HG03039 (cell line): ENCODE results near the gene TRPM3.

Experiments used
- ATAC-seq: cut with Tn5 transposase; IDR thresholded peaks from one replicate; pipeline ENCODE4 v1.9.1; 2021; ENCODE audit warnings: mild to moderate bottlenecking, moderate library complexity; ENCODE audit not compliant: unreplicated experiment

The TRPM3 gene

GRCh38 chr9:71121275-71122021 lies at the start of gene TRPM3:
Gene TRPM3 (minus strand): TSS chr9:71121621. CDS start chr9:71121354, 267 bp downstream.
- no peak for ATAC-seq

DNA sequence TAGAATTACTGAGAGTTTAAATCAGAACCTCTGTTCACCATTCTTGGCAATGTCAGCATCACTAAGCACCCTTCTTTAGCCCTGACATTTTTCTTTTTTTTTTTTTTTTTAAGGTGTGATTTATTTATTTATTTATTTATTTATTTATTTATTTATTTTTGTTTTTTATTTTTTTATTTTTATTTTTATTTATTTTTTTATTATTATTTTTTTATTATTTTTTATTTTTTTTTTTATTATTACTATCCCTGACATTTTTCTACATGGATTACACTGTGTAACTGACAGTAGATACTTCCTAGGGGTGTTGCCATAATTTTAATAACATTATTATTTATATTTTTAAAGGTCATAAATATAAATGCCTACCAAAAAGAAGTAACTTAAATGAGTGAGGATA lies 47.0 kb upstream of the TRPM3 start:
- ATAC-seq = no peak

- ATAC-seq = no peak
These were observed 40.7 kb upstream of the TRPM3 start for GRCh38 chr9:71162126-71162525.

DNA sequence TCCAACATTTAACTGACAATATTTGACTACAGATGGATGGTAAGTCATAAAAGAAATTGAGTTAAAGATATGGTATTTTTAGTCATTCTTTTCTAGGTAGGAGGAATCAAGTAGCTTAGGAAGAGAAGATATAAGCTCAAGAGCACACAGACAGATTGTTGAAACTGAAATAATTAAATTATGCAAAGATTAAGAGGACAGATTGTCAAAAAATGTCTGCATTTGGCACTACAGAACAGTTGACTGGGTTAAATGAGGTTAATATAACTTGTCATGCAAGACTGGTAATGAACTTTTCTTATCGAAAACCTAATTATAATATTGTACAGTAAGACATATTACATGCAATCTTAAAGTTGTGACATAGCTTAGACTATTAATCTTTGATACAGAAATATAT lies 36.3 kb upstream of the TRPM3 start:
- ATAC-seq = no peak

- ATAC-seq = no peak
These were observed 25.9 kb upstream of the TRPM3 start for GRCh38 chr9:71147368-71147767.

GRCh38 chr9:71146511-71146910 lies 25.1 kb upstream of the TRPM3 start:
- ATAC-seq = no peak

GRCh38 chr9:71145179-71145578 lies 23.8 kb upstream of the TRPM3 start:
- no peak for ATAC-seq

- no peak for ATAC-seq
These were observed 23.1 kb upstream of the TRPM3 start for GRCh38 chr9:71144495-71144894.

DNA sequence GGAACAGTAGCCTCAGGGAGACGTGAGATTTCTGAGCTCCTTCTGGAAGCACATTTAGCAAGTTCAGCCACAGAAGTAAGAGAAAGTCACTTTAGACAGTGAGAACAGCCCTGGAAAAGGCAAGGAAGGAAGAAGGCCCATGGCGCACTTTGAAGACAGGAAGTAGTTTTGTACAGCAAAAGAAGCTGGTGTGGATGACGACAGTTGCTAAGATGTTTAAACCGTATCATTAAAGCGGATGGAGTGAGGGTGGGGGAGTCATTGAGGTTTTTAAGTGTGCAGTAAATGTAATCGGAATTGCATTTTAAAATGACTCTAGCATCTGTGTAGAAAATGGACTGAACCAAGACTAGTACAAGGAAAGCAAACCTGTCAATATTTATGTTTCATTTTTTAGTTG lies 15.3 kb upstream of the TRPM3 start:
- no peak for ATAC-seq

- no peak for ATAC-seq
These were observed 9.7 kb upstream of the TRPM3 start for GRCh38 chr9:71131145-71131544.

DNA sequence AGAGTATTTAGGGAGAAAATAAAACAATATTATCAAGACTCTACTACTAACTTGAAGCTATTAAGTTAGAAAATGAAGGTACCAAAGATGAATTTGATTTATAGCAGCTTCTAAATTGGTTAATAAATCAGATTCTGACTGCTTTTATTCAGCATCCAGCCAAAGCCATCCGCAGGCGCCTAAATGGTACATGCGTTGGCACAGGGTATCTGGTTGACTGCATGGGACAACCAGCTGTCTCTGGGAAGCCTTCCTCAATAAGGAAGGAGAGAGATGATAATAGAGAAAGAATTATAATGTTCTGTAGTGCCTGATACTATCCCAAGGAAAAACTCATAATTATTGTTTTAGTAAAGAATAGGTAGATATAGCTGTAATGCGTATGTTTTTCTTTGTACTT lies 9.1 kb upstream of the TRPM3 start:
- ATAC-seq = no peak

DNA sequence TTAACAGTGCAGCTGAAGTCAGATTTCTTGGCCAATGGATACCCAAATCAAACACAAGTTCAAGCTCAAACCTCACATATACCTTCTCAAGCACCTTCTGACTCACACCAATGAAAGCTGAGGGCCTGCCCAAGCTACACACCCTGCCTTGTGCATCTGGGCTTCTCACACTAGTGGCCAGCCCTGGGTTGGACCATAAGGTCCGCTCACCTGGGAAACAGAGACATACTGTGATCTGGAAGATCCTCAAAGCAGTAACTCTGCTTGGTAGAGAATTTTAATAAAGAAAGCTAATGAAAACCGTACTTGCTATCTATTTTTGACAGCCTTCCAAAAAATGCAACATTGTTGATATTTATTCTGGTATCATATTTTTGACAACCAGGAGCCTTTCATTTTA lies 7.4 kb upstream of the TRPM3 start:
- ATAC-seq = no peak

GRCh38 chr9:71127301-71127700 lies 5.9 kb upstream of the TRPM3 start:
- ATAC-seq = no peak

DNA sequence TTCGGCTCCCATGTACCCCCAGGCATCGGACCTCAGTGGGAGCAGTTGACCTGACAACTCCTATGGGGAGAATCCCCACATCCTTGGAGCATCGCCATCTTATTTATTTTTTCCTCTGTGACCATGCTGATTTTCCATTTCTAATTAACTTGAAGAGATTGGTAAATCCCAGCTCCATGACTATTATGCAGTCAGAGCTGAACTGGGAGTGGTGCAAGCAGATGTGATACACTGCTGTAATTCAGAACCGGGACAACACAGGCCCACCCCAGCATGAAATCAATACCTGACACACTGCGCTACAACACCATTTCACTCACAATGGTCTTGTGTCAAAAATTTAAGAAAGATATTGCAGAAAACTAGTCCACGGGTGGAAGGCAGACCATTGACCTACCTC lies 1.0 kb upstream of the TRPM3 start:
- no peak for ATAC-seq

DNA sequence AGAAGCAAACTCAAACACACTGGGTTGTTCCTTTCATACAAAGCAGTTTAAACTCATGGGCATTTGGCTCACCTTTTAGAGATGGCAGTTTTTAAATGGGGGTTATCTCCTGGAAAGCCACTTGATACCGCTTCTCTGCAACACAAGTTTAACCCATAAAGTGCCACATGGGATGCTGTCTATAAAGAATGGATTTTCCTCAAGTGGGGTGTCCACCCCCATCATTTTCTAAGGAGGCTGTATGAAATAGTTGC lies 528 bp upstream of the TRPM3 start:
- ATAC-seq = no peak

DNA sequence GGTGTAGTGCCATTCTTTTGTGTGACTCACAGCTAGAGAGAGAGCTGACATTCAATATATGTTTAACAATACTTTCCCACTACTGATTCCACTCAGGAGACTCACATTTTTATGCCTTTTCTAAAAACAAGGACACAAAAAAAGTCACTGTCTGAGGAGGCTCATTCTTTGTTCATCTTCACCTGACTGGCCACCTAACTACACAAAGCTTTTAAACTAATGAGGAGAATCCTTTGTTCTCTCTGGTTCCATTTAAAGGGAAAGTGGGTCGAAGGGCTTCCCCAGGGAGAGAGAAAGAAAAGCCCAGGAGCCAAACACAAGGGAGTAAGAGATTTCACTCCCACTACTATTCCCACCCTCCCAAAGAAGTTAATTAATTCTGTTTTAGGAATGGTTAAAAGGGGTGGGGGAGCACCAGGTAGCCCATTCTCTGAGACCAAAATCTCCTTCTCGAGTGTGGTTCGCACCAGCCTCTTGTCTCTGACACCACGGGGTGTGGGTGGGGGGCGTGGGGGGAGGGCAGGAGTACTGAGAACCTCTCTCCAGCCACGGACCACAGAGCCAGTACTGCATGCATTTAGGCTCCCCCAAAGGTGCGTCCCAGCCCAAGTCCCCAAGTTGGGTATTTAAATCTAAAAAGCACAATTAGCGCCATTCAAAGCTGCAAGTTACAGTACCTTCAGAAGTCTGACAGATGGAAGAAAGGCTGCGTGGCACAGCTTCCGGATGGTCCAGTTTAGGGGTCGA lies 747 bp downstream of the TRPM3 start:
- ATAC-seq = no peak

- no peak for ATAC-seq
These were observed 1.7 kb downstream of the TRPM3 start for GRCh38 chr9:71119746-71120145.

DNA sequence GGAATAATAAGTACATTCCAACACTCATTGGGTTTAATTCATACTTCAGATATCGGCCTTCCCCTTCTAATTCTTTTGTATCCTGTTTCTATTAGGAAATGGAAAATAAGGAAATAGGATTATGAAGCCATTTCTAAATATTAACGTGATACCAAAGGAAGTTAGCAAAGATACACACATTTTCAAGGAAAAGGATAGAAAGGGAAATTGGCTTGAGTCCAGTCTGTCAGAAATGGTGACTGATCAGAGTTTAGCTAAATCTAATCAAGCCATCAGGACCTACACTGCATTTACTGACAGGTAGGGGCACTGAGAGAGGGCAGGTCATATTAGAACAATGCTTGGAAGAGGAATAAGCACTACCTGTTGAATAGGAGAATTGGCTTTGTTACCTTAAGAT lies 3.1 kb downstream of the TRPM3 start:
- ATAC-seq = no peak

- ATAC-seq = no peak
These were observed 5.9 kb downstream of the TRPM3 start for GRCh38 chr9:71115448-71115975.

- no peak for ATAC-seq
These were observed 8.6 kb downstream of the TRPM3 start for GRCh38 chr9:71112866-71113265.

- no peak for ATAC-seq
These were observed 12.5 kb downstream of the TRPM3 start for GRCh38 chr9:71108937-71109336.

- ATAC-seq = no peak
These were observed 14.4 kb downstream of the TRPM3 start for GRCh38 chr9:71106992-71107391.

GRCh38 chr9:71105192-71105591 lies 16.2 kb downstream of the TRPM3 start:
- ATAC-seq = no peak
